Keratinocyte (primary cell): Measurements from ENCODE around the gene SH2D2A. TPM values are rescaled to one million over a fixed set of nuclear protein-coding genes. Genes with fewer than 3 reads are reported as not detected.

Experiments used
- DNase-seq: peaks from one replicate; pipeline ENCODE4 v3.0.0-alpha.2; 2011; ENCODE audit warnings: low read depth, missing footprints, low spot score
- FAIRE-seq: peaks from 2 replicates; lab custom pipeline; 2011; peaks lifted over from hg19 to GRCh38; lab: Jason Lieb, UNC
- H2AFZ ChIP-seq: 2 replicates; pipeline ENCODE4 v1.6.0; 2012; ENCODE audit warnings: low read length, control low read depth, inconsistent platforms; ENCODE audit not compliant: control insufficient read depth
- H3K27ac ChIP-seq: 2 replicates; pipeline ENCODE4 v1.5.1; 2011; ENCODE audit warnings: low read length; ENCODE audit not compliant: control insufficient read depth, insufficient read depth
- H3K27me3 ChIP-seq: 3 replicates; pipeline ENCODE4 v1.6.0; 2011; ENCODE audit warnings: low read length; ENCODE audit not compliant: control insufficient read depth, insufficient read depth; ENCODE audit errors: extremely low read depth
- H3K36me3 ChIP-seq, 2 experiments: 2 replicates in 1 of 2; 3 replicates in 1 of 2; pipeline ENCODE4 v1.5.1; 2011; ENCODE audit warnings: low read length in 2 of 2, mild to moderate bottlenecking in 1 of 2; ENCODE audit not compliant: control insufficient read depth in 2 of 2, insufficient read depth in 2 of 2; ENCODE audit errors: extremely low read depth in 1 of 2
- H3K4me1 ChIP-seq: 3 replicates; pipeline ENCODE4 v1.5.1; 2011; ENCODE audit warnings: low read length; ENCODE audit not compliant: control insufficient read depth, insufficient read depth; ENCODE audit errors: extremely low read depth
- H3K4me2 ChIP-seq: 3 replicates; pipeline ENCODE4 v1.6.0; 2011; ENCODE audit warnings: low read depth, low read length; ENCODE audit not compliant: control insufficient read depth, insufficient read depth; ENCODE audit errors: extremely low read depth
- H3K4me3 ChIP-seq, 3 experiments: fragments of 200-600 bp in 1 of 3; sonication (generic) in 1 of 3; 2 replicates in 2 of 3; 3 replicates in 1 of 3; pipeline ENCODE4 v1.5.1; 2011 to 2016; ENCODE audit warnings: low read length in 3 of 3, mild to moderate bottlenecking in 3 of 3, control low read depth in 2 of 3, inconsistent platforms in 1 of 3, low read depth in 1 of 3, mixed read lengths in 1 of 3, mixed run types in 1 of 3, moderate library complexity in 1 of 3; ENCODE audit not compliant: control insufficient read depth in 2 of 3, insufficient read depth in 2 of 3; ENCODE audit errors: extremely low read depth in 1 of 3
- H3K79me2 ChIP-seq: 2 replicates; pipeline ENCODE4 v1.6.0; 2012; ENCODE audit warnings: low read length; ENCODE audit not compliant: control insufficient read depth, insufficient read depth
- H3K9ac ChIP-seq: 3 replicates; pipeline ENCODE4 v1.6.0; 2011; ENCODE audit warnings: low read length; ENCODE audit not compliant: control insufficient read depth, insufficient read depth; ENCODE audit errors: extremely low read depth
- H3K9me1 ChIP-seq: 3 replicates; pipeline ENCODE4 v1.6.0; 2011; ENCODE audit warnings: low read length; ENCODE audit not compliant: control insufficient read depth, insufficient read depth; ENCODE audit errors: extremely low read depth
- H3K9me3 ChIP-seq: 2 replicates; pipeline ENCODE4 v1.5.1; 2012; ENCODE audit warnings: low read depth, low read length; ENCODE audit not compliant: control insufficient read depth
- H4K20me1 ChIP-seq: 3 replicates; pipeline ENCODE4 v1.6.0; 2011; ENCODE audit warnings: low read length; ENCODE audit not compliant: control insufficient read depth, insufficient read depth; ENCODE audit errors: extremely low read depth
- EZH2 ChIP-seq: IDR thresholded peaks from one replicate; pipeline ENCODE4 v1.6.1; 2012; ENCODE audit warnings: inconsistent platforms, mild to moderate bottlenecking, low read length, moderate library complexity
- dilution Hi-C: fragments of 300-500 bp; cut with MboI; formaldehyde crosslinking; loops from one replicate; pipeline ENCODE4 v1.7.0; 2020; ENCODE audit warnings: low sequenced_read_pairs; ENCODE audit not compliant: extremely low pct_ligation_motif_present
- polyA plus RNA-seq, 5 experiments: library from polyadenylated mRNA; depleted of rRNA in 3 of 5; stranded (reverse) in 3 of 5; stranded (forward) in 1 of 5; unstranded in 1 of 5; fragments of >200 nt; gene quantifications; 1 replicate in 1 of 5; 2 replicates in 3 of 5; 3 replicates in 1 of 5; pipeline versions ENCODE4 v1.2.1 to v1.2.3, GENCODE V29; 2011 to 2012; ENCODE audit warnings: missing spikeins in 2 of 5, low read depth in 1 of 5, low replicate concordance in 1 of 5
- TF ChIP-seq, protein P1 (sequence below), 3 experiments: IDR thresholded peaks in 1 of 3; conservative IDR thresholded peaks in 1 of 3; optimal IDR thresholded peaks in 1 of 3; 2 replicates in 2 of 3; 3 replicates in 1 of 3; pipeline versions ENCODE3 to v1.5.1; 2011; ENCODE audit warnings: low read length in 3 of 3, mild to moderate bottlenecking in 3 of 3, moderate library complexity in 2 of 3, control low read depth in 1 of 3, inconsistent platforms in 1 of 3; ENCODE audit not compliant: insufficient read depth in 2 of 3; ENCODE audit errors: extremely low read depth in 1 of 3

SH2D2A gene
- polyA plus RNA-seq, 1 donor (not counting 4 experiments of a cell fraction or from before 2014, with no cell fraction given), result 2.5 TPM

DNA sequence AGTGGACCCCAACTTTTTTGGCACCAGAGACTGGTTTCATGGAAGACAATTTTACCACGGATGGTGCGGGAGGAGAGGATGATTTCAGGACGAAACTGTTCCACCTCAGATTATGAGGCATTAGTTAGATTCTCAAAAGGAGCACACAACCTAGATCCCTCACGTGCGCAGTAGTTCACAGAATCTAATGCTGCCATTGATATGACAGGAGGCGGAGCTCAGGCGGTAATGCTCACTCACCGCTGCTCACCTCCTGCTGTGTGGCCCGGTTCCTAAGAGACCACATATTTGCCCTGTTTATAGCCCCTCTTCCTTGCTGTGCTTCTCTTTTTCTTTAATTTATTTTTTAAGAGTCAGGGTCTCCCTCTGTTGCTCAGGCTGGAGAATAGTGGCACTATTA lies 48.6 kb upstream of the SH2D2A start:
- Histone ChIP-seq H3K4me2 (no peak overlapping the region), H4K20me1 (peaks cover 4% of the 10 kb centered on the region), H3K79me2 (no peaks in the 10 kb centered on the region), H2AFZ (no peak overlapping the region), H3K9me3 (no peaks in the 10 kb centered on the region), H3K9me1 (no peaks in the 10 kb centered on the region), H3K4me1 (peaks cover 10% of the 10 kb centered on the region), H3K36me3 (no peaks in the 10 kb centered on the region), H3K4me3 (no peak overlapping the region), H3K27ac (no peak overlapping the region), H3K9ac (no peak overlapping the region), H3K27me3 (peaks cover 38% of the 10 kb centered on the region)
- dilution Hi-C loops, result no loop called here
- FAIRE-seq, result no peak
- DNase-seq, result no peak
- TF ChIP-seq, protein P1, sequence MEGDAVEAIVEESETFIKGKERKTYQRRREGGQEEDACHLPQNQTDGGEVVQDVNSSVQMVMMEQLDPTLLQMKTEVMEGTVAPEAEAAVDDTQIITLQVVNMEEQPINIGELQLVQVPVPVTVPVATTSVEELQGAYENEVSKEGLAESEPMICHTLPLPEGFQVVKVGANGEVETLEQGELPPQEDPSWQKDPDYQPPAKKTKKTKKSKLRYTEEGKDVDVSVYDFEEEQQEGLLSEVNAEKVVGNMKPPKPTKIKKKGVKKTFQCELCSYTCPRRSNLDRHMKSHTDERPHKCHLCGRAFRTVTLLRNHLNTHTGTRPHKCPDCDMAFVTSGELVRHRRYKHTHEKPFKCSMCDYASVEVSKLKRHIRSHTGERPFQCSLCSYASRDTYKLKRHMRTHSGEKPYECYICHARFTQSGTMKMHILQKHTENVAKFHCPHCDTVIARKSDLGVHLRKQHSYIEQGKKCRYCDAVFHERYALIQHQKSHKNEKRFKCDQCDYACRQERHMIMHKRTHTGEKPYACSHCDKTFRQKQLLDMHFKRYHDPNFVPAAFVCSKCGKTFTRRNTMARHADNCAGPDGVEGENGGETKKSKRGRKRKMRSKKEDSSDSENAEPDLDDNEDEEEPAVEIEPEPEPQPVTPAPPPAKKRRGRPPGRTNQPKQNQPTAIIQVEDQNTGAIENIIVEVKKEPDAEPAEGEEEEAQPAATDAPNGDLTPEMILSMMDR (optimal IDR thresholded peaks at IDR 0.05 in 1 of 3, IDR thresholded peaks at IDR 0.05 in 1 of 3, conservative IDR thresholded peaks at IDR 0.05 in 1 of 3; ENCODE audit: extremely low read depth in 1 of 3, insufficient read depth in 2 of 3, low read length in 3 of 3), result no peak
- TF ChIP-seq EZH2, result no peak

GRCh38 chr1:156864796-156865195 lies 48.1 kb upstream of the SH2D2A start:
- Histone ChIP-seq H3K9me3 (no peaks in the 10 kb centered on the region), H3K27me3 (peaks cover 42% of the 10 kb centered on the region), H3K4me1 (peaks cover 8% of the 10 kb centered on the region), H3K4me2 (no peak overlapping the region), H3K36me3 (no peaks in the 10 kb centered on the region), H3K9ac (no peak overlapping the region), H2AFZ (no peak overlapping the region), H3K79me2 (no peaks in the 10 kb centered on the region), H4K20me1 (peaks cover 4% of the 10 kb centered on the region), H3K9me1 (no peaks in the 10 kb centered on the region), H3K4me3 (no peak overlapping the region), H3K27ac (no peak overlapping the region)
- dilution Hi-C loops, result no loop called here
- DNase-seq (no peak), FAIRE-seq (no peak)
- TF ChIP-seq, protein P1 (optimal IDR thresholded peaks at IDR 0.05 in 1 of 3, IDR thresholded peaks at IDR 0.05 in 1 of 3, conservative IDR thresholded peaks at IDR 0.05 in 1 of 3; ENCODE audit: extremely low read depth in 1 of 3, insufficient read depth in 2 of 3, low read length in 3 of 3), result peak in 1 of 3 experiments; percentile 52
- no peak for TF ChIP-seq EZH2
